Body of pancreas (tissue), 4 donors: ENCODE results near the gene SARS2. TPM values are rescaled to one million over a fixed set of nuclear protein-coding genes. Genes with fewer than 3 reads are reported as not detected.

Experiments used
- ATAC-seq: fragments of 150-250 bp; one replicate; pipeline ENCODE4 v1.9.1; 2016
- DNase-seq, 4 donors: peaks; one replicate each; pipeline ENCODE4 v3.0.0-alpha.2; 2019
- H3K27ac ChIP-seq, 4 donors: fragments of 200-600 bp; sonication (generic); 1 replicate in 3 of 4; 2 replicates in 1 of 4; pipeline versions ENCODE4 v1.5.1 to v1.6.1; 2016 to 2019; ENCODE audit warnings: mild to moderate bottlenecking in 1 of 4, mixed read lengths in 1 of 4, moderate library complexity in 1 of 4
- H3K27me3 ChIP-seq, 2 donors: fragments of 200-600 bp; sonication (generic); one replicate each; pipeline ENCODE4 v1.6.0; 2016; ENCODE audit warnings: mild to moderate bottlenecking in 1 of 2
- H3K36me3 ChIP-seq, 2 donors: fragments of 200-600 bp; sonication (generic); replicated peaks in 1 of 2; 2 replicates each; pipeline ENCODE4 v1.5.1; 2016; ENCODE audit warnings: low read depth in 2 of 2; ENCODE audit not compliant: insufficient read depth in 1 of 2
- H3K4me1 ChIP-seq: fragments of 200-600 bp; sonication (generic); one replicate; pipeline ENCODE4 v1.6.0; 2016
- H3K4me3 ChIP-seq, 2 donors: fragments of 200-600 bp; sonication (generic); 1 replicate in 1 of 2; 2 replicates in 1 of 2; pipeline ENCODE4 v1.5.1; 2016 to 2019
- H3K9me3 ChIP-seq, 3 donors: fragments of 200-600 bp; sonication (generic); 1 replicate in 2 of 3; 2 replicates in 1 of 3; pipeline ENCODE4 v1.5.1; 2016
- POLR2A ChIP-seq, 3 donors: fragments of 450-650 bp; IDR thresholded peaks; one replicate each; pipeline ENCODE4 v1.6.1; 2016; ENCODE audit warnings: antibody characterized with exemption in 3 of 3, mild to moderate bottlenecking in 2 of 3
- WGBS, 2 donors: methylation state at CpG; one replicate each; pipeline ENCODE4 v1.1.5; 2017; 5-methylcytosine and 5-hydroxymethylcytosine counted together
- intact Hi-C: fragments of 100-400 bp; cut with DNase I; formaldehyde crosslinking; loops from one replicate; pipeline ENCODE4 v1.15.1; 2023
- total RNA-seq, 2 donors: library from RNA; depleted of rRNA; stranded (reverse); fragments of >200 nt; gene quantifications; one replicate each; pipeline ENCODE4 v1.1.0, GENCODE V29; 2016
- TF ChIP-seq, protein P1 (sequence below), 7 experiments: fragments of 450-650 bp in 4 of 7; fragments of 200-600 bp in 3 of 7; sonication (generic) in 3 of 7; IDR thresholded peaks; one replicate each; pipeline ENCODE4 v1.5.1; 2016 to 2019; ENCODE audit warnings: antibody characterized with exemption in 7 of 7

Gene SARS2
- total RNA-seq, 2 donors from 2014 or later, result 25.2 to 34.6 TPM

DNA sequence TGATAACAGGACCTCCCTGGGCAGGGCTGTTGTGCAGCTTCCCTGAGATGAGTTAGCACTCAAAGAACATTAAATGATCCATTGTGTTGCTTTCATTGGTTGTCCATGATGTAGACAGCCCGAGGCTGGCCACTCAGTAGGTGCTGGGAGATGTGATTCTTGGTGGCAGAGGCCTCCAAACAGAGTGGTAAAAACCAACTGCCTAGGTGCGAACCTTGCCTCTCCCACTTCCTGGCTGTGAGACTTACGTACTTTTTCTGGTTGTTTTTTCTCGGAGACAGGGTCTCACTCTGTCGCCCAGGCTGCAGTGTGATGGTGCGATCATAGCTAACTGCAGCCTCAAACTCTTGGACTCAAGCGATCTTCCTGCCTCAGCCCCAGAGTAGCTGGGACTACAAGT lies 6.2 kb downstream of the SARS2 start:
- WGBS, 2 donors, result 85 to 97% methylated on average over 7 of the region's 7 CpGs
- H3K27ac ChIP-seq, result no peak overlapping the region
- H3K4me1 ChIP-seq, result peaks cover 2% of the 10 kb centered on the region
- H3K27me3 ChIP-seq, result no peaks in the 10 kb centered on the region
- ATAC-seq, result no peak
- H3K4me3 ChIP-seq, result no peak overlapping the region
- no peaks in the 10 kb centered on the region for H3K9me3 ChIP-seq
- TF ChIP-seq POLR2A (IDR thresholded peaks at IDR 0.05), result no peak
- TF ChIP-seq, protein P1, sequence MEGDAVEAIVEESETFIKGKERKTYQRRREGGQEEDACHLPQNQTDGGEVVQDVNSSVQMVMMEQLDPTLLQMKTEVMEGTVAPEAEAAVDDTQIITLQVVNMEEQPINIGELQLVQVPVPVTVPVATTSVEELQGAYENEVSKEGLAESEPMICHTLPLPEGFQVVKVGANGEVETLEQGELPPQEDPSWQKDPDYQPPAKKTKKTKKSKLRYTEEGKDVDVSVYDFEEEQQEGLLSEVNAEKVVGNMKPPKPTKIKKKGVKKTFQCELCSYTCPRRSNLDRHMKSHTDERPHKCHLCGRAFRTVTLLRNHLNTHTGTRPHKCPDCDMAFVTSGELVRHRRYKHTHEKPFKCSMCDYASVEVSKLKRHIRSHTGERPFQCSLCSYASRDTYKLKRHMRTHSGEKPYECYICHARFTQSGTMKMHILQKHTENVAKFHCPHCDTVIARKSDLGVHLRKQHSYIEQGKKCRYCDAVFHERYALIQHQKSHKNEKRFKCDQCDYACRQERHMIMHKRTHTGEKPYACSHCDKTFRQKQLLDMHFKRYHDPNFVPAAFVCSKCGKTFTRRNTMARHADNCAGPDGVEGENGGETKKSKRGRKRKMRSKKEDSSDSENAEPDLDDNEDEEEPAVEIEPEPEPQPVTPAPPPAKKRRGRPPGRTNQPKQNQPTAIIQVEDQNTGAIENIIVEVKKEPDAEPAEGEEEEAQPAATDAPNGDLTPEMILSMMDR (IDR thresholded peaks at IDR 0.05), result no peak
- intact Hi-C loops, result loop anchor here (10.0 kb wide), 1 partner anchor 520 kb away; the partner anchor contains the start of gene FAM98C
- peaks cover 0 to 18% of the 10 kb centered on the region in 2 donors for H3K36me3 ChIP-seq
- no peak for DNase-seq

DNA sequence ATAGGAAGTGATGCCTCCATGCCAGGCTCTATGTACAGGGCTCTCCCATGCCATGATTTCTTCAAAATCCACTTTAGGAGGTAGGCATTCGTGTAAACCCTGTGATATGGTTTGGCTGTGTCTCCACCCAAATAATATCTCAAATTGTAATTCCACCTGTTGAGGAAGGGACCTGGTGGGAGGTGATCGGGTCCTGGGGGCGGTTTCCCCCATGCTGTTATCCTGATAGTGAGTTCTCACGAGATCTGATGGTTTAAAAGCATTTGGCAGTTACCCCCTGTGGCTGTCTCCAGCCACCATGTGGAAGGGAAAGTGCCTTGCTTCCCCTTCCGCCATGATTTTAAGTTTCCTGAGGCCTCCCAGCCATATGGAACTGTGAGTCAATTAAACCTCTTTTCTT lies 8.1 kb downstream of the SARS2 start:
- ATAC-seq (no peak), DNase-seq (no peak)
- 90% methylated on average over 4 to 5 of the region's 5 CpGs for WGBS, 2 donors
- Histone ChIP-seq H3K9me3 (no peaks in the 10 kb centered on the region), H3K36me3 (peaks cover 0 to 18% of the 10 kb centered on the region in 2 donors), H3K4me3 (no peak overlapping the region), H3K4me1 (no peaks in the 10 kb centered on the region), H3K27ac (no peak overlapping the region), H3K27me3 (no peaks in the 10 kb centered on the region)
- intact Hi-C loops, result loop anchor here (10.0 kb wide), 1 partner anchor 518 kb away; the partner anchor contains the start of gene FAM98C
- TF ChIP-seq, protein P1 (IDR thresholded peaks at IDR 0.05), result no peak
- no peak for TF ChIP-seq POLR2A (IDR thresholded peaks at IDR 0.05)

DNA sequence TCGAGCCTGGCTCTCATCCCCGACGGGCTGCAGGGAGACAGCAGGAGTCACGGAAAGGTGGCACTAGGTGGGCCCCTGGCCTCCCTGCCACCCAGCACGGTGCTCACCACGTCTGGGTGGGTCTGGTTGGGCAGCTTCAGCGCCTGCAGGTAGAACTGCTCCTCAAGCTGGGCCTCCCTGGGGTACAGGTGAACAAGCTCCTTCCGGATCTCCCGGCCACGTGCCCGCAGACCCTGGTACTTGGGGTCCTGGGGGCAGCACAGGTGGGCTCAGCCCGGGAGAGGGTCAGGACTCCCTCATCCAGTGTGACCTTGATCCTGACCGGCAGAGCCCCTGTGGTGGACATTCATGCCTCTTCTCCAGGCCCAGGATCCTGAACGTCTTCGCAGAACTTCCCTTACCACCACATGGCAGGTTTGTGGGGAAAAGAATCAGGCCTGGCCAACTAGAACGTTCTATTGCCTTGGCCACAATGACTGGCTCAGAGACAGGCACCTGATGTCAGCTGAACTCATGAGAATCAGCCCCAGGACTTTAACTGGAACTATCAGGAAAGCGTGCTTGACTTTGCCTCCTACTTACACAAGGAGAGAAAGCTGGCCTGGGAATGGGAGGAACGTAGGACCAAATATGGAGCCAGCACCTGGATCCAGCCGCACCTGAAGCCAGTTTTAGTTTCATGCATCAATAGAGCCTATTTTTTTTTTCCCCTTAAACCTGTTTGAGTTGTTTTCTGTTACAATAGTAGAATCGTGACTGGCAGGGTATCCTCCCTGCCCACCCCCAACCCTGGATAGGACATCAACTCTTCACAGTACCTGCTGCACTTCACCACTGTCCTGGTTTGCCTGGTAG lies 8.9 kb downstream of the SARS2 start:
- intact Hi-C loops, result loop anchor here (10.0 kb wide), 1 partner anchor 517 kb away; the partner anchor contains the start of gene FAM98C
- TF ChIP-seq, protein P1 (IDR thresholded peaks at IDR 0.05), result no peak
- TF ChIP-seq POLR2A (IDR thresholded peaks at IDR 0.05), result no peak
- Histone ChIP-seq H3K27me3 (no peaks in the 10 kb centered on the region), H3K36me3 (peaks cover 0 to 18% of the 10 kb centered on the region in 2 donors), H3K4me1 (no peaks in the 10 kb centered on the region), H3K27ac (no peak overlapping the region), H3K9me3 (no peaks in the 10 kb centered on the region), H3K4me3 (no peak overlapping the region)
- 85 to 89% methylated on average over 11 to 19 of the region's 20 CpGs for WGBS, 2 donors
- ATAC-seq (no peak), DNase-seq (no peak)

DNA sequence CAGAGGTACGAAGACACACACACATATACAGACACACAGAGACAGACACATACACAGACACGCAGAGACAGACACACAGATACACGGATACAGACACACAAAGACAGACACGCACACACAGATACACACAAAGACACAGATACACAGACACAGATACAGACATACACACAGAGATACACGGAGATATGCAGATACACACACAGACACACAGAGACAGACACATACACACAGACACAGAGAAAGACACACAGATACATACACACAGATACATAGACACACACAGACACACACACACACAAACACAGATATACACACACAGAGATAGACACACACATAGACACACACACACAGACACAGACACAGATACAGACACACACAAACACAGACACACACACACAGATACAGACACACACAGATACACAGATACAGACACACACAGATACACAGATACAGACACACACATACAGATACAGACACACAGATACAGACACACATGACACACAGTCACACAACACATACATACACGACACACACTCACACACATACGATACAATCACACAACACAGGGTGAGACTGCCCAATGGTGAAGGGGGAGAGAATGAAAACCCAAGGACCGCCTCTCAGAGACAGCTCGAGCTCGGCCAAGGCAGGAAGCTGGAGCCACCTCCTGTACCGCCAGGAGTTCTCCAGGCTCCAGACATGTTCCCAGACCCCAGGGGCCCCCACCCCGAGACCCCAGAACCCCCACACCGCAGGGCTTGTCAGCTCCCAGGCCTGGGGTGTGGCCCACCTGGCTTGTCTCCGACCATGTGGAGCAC lies 9.8 kb downstream of the SARS2 start:
- no peak for ATAC-seq
- no peaks in the 10 kb centered on the region for H3K27me3 ChIP-seq
- WGBS, 2 donors, result 68 to 85% methylated on average over 8 to 14 of the region's 14 CpGs
- H3K9me3 ChIP-seq, result no peaks in the 10 kb centered on the region
- intact Hi-C loops, result loop anchor here (10.0 kb wide), 1 partner anchor 516 kb away; the partner anchor contains the start of gene FAM98C
- H3K4me3 ChIP-seq, result no peak overlapping the region
- TF ChIP-seq POLR2A (IDR thresholded peaks at IDR 0.05), result no peak
- TF ChIP-seq, protein P1 (IDR thresholded peaks at IDR 0.05), result no peak
- H3K27ac ChIP-seq, result no peak overlapping the region
- H3K4me1 ChIP-seq, result no peaks in the 10 kb centered on the region
- H3K36me3 ChIP-seq, result peaks cover 0 to 18% of the 10 kb centered on the region in 2 donors
- no peak for DNase-seq
